Spinal cord (tissue), 10 donors: ENCODE measurements around the gene HOXC12. TPM values are rescaled to one million over a fixed set of nuclear protein-coding genes. Genes with fewer than 3 reads are reported as not detected.

ENCODE experiments used
- DNase-seq, 6 donors: peaks; one replicate each; pipeline versions ENCODE4 v3.0.0 to v3.0.0-alpha.2; 2013 to 2015; ENCODE audit warnings: low spot score in 6 of 6, low read depth in 4 of 6
- H3K27ac ChIP-seq: one replicate; pipeline ENCODE4 v1.5.1; 2013; ENCODE audit warnings: low read depth, low read length, control low read depth
- H3K27me3 ChIP-seq: one replicate; pipeline ENCODE4 v1.6.1; 2013; ENCODE audit warnings: low read length; ENCODE audit not compliant: control insufficient read depth, insufficient read depth
- H3K36me3 ChIP-seq: one replicate; pipeline ENCODE4 v1.6.1; 2013; ENCODE audit warnings: low read length; ENCODE audit not compliant: control insufficient read depth, insufficient read depth
- H3K4me1 ChIP-seq: one replicate; pipeline ENCODE4 v1.6.1; 2013; ENCODE audit warnings: low read length; ENCODE audit not compliant: control insufficient read depth, insufficient read depth
- H3K4me3 ChIP-seq: one replicate; pipeline ENCODE4 v1.5.1; 2013; ENCODE audit warnings: low read depth, low read length, control low read depth
- H3K9me3 ChIP-seq: one replicate; pipeline ENCODE4 v1.6.1; 2013; ENCODE audit warnings: low read length; ENCODE audit not compliant: control insufficient read depth, insufficient read depth
- WGBS: methylation state at CpG from one replicate; pipeline ENCODE4 v1.1.5; 2013; ENCODE audit warnings: missing lambda C conversion rate; ENCODE audit not compliant: insufficient coverage; 5-methylcytosine and 5-hydroxymethylcytosine counted together
- polyA plus RNA-seq, 2 donors: library from polyadenylated mRNA; unstranded; fragments of 120-200 nt; gene quantifications; one replicate each; pipeline ENCODE4 v1.2.1, GENCODE V29; 2013; ENCODE audit not compliant: insufficient read length in 2 of 2
- small RNA-seq: library from RNA; depleted of rRNA; stranded (forward); fragments of <200 nt; gene quantifications from one replicate; pipeline ENCODE3, GENCODE V24; 2014; ENCODE audit warnings: low replicate concordance
- total RNA-seq, 2 donors: library from RNA; depleted of rRNA in 1 of 2; stranded (reverse); fragments of 120-200 nt in 1 of 2; fragments of >200 nt in 1 of 2; gene quantifications; one replicate each; pipeline versions ENCODE4 v1.2.3 to v1.2.4, GENCODE V29; 2013 to 2014
- donor health status: healthy.

The HOXC12 gene
- total and polyA plus RNA-seq, 4 donors: 2.3 TPM; not detected in 3

GRCh38 chr12:54007538-54008259, 53.0 kb downstream of the HOXC12 start:
- peak overlapping the region; percentile 70 for H3K4me3 ChIP-seq
- peaks cover 10% of the 10 kb centered on the region for H3K36me3 ChIP-seq
- peaks cover 6% of the 10 kb centered on the region for H3K27me3 ChIP-seq
- no CpG with 5 or more reads among the region's 2 CpGs for WGBS
- H3K4me1 ChIP-seq: peaks cover 75% of the 10 kb centered on the region
- peak overlapping the region; percentile 99 for H3K27ac ChIP-seq
- DNase-seq: no peak
- no peaks in the 10 kb centered on the region for H3K9me3 ChIP-seq

GRCh38 chr12:54008260-54008552, 53.5 kb downstream of the HOXC12 start:
- WGBS: no CpG with 5 or more reads among the region's 2 CpGs
- peak overlapping the region; percentile 70 for H3K4me3 ChIP-seq
- H3K27me3 ChIP-seq: peaks cover 6% of the 10 kb centered on the region
- H3K36me3 ChIP-seq: peaks cover 6% of the 10 kb centered on the region
- peak overlapping the region; percentile 88 for H3K27ac ChIP-seq
- H3K9me3 ChIP-seq: no peaks in the 10 kb centered on the region
- peaks cover 75% of the 10 kb centered on the region for H3K4me1 ChIP-seq
- no peak for DNase-seq

Small RNA genes within 50 kb of the gene (small RNA-seq; reads per million reads assigned to genes)
- gene AC012531.3: not detected
- gene AC012531.4: not detected
- gene MIR196A2: 154 reads per million, percentile 98 among the genes with 10 or more reads in this experiment
- gene RF01905: not detected
- not detected for gene RF01906

Other genes with a start within 250 kb of the HOXC12 start
- 100 to 1,000 TPM in 1 of 2 donors, 10 to 100 TPM in 1; 55.5 to 205 TPM for gene CALCOCO1, start 227.5 kb upstream of the HOXC12 start, total RNA-seq
- 100 to 1,000 TPM in 1 of 2 donors, 10 to 100 TPM in 1; 85.3 to 120 TPM for gene CALCOCO1, start 227.5 kb upstream of the HOXC12 start, polyA plus RNA-seq
- under 1 TPM in 1 of 2 donors, not detected in 1; 0.79 TPM for gene CISTR, start 202.9 kb upstream of the HOXC12 start, total RNA-seq
- gene CISTR, start 202.9 kb upstream of the HOXC12 start, polyA plus RNA-seq: 1 to 10 TPM; 1.1 to 1.2 TPM
- under 1 TPM in 1 of 2 donors, not detected in 1; 0.10 TPM for gene HOXC13, start 16.1 kb upstream of the HOXC12 start, total RNA-seq
- not detected for gene HOXC13, start 16.1 kb upstream of the HOXC12 start, polyA plus RNA-seq
- gene HOXC11, start 18.2 kb downstream of the HOXC12 start, total RNA-seq: 1 to 10 TPM in 1 of 2 donors, not detected in 1; 1.5 TPM
- gene HOXC11, start 18.2 kb downstream of the HOXC12 start, polyA plus RNA-seq: not detected
- under 1 TPM in 1 of 2 donors, not detected in 1; 0.59 TPM for gene HOTAIR, start 20.1 kb downstream of the HOXC12 start, total RNA-seq
- gene HOTAIR, start 20.1 kb downstream of the HOXC12 start, polyA plus RNA-seq: not detected
- 1 to 10 TPM in 1 of 2 donors, not detected in 1; 9.2 TPM for gene HOXC10, start 30.2 kb downstream of the HOXC12 start, total RNA-seq
- gene HOXC10, start 30.2 kb downstream of the HOXC12 start, polyA plus RNA-seq: under 1 TPM in 1 of 2 donors, not detected in 1; 0.81 TPM
- gene HOXC9, start 45.3 kb downstream of the HOXC12 start, total RNA-seq: 10 to 100 TPM in 1 of 2 donors, 1 to 10 TPM in 1; 8.5 to 14.2 TPM
- 10 to 100 TPM in 1 of 2 donors, 1 to 10 TPM in 1; 1.6 to 17.9 TPM for gene HOXC9, start 45.3 kb downstream of the HOXC12 start, polyA plus RNA-seq
- 1 to 10 TPM; 5.3 to 8.4 TPM for gene HOXC8, start 54.1 kb downstream of the HOXC12 start, total RNA-seq
- gene HOXC8, start 54.1 kb downstream of the HOXC12 start, polyA plus RNA-seq: 100 to 1,000 TPM in 1 of 2 donors, 10 to 100 TPM in 1; 64.3 to 158 TPM
- 10 to 100 TPM in 1 of 2 donors, 1 to 10 TPM in 1; 6.6 to 10.3 TPM for gene HOXC6, start 73.5 kb downstream of the HOXC12 start, total RNA-seq
- gene HOXC6, start 73.5 kb downstream of the HOXC12 start, polyA plus RNA-seq: 100 to 1,000 TPM; 111 to 114 TPM
- gene HOXC5, start 78.1 kb downstream of the HOXC12 start, total RNA-seq: 1 to 10 TPM; 2.4 to 4.5 TPM
- 10 to 100 TPM; 11.8 to 16.3 TPM for gene HOXC5, start 78.1 kb downstream of the HOXC12 start, polyA plus RNA-seq
- gene HOXC4, start 98.9 kb downstream of the HOXC12 start, total RNA-seq: 10 to 100 TPM in 1 of 2 donors, 1 to 10 TPM in 1; 10.0 to 10.3 TPM
- gene HOXC4, start 98.9 kb downstream of the HOXC12 start, polyA plus RNA-seq: 100 to 1,000 TPM in 1 of 2 donors, 10 to 100 TPM in 1; 98.7 to 100 TPM
- 10 to 100 TPM; 28.7 to 32.0 TPM for gene SMUG1, start 234.1 kb downstream of the HOXC12 start, total RNA-seq
- gene SMUG1, start 234.1 kb downstream of the HOXC12 start, polyA plus RNA-seq: 10 to 100 TPM; 35.9 to 42.4 TPM